Ovary (tissue), 3 donors: Measurements from ENCODE around the gene GNAS.

ENCODE experiments used
- EP300 ChIP-seq: sonication (generic); formaldehyde crosslinking; IDR thresholded peaks from one replicate; pipeline ENCODE4 v1.6.1; 2017; ENCODE audit warnings: antibody characterized with exemption
- POLR2A ChIP-seq: fragments of 450-650 bp; IDR thresholded peaks from one replicate; pipeline ENCODE4 v1.6.1; 2017; ENCODE audit warnings: antibody characterized with exemption, mild to moderate bottlenecking, moderate library complexity
- TF ChIP-seq, protein P1 (sequence below), 3 donors: fragments of 450-650 bp in 2 of 3; fragments of 200-600 bp in 1 of 3; IDR thresholded peaks; one replicate each; pipeline versions ENCODE4 v1.5.1 to v1.8.0; 2016 to 2022; ENCODE audit warnings: antibody characterized with exemption in 3 of 3, mild to moderate bottlenecking in 1 of 3
- donor health status: DM: no; HTN: no; CAD: no.

DNA sequence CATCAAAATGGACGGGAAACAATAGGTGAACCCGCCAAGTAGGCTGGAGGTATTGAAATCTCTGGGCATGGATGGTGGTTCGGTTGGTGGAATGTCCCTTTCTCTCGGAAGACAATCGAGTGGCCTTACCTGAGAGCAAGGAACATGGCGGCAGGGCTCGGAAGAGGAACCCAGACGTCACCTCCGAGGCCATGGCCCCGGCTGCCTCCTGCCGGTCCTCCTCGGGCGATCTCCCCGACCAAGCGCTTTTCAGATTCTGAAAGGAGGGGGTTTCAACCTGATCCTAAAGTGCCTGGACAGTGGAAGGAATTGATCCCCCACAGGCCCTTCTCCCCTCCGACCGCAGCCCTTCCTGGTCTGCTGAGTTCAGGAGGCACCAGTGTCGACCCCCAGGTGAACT lies 49.0 kb upstream of the GNAS start:
- TF ChIP-seq, protein P1, sequence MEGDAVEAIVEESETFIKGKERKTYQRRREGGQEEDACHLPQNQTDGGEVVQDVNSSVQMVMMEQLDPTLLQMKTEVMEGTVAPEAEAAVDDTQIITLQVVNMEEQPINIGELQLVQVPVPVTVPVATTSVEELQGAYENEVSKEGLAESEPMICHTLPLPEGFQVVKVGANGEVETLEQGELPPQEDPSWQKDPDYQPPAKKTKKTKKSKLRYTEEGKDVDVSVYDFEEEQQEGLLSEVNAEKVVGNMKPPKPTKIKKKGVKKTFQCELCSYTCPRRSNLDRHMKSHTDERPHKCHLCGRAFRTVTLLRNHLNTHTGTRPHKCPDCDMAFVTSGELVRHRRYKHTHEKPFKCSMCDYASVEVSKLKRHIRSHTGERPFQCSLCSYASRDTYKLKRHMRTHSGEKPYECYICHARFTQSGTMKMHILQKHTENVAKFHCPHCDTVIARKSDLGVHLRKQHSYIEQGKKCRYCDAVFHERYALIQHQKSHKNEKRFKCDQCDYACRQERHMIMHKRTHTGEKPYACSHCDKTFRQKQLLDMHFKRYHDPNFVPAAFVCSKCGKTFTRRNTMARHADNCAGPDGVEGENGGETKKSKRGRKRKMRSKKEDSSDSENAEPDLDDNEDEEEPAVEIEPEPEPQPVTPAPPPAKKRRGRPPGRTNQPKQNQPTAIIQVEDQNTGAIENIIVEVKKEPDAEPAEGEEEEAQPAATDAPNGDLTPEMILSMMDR (IDR thresholded peaks at IDR 0.05): no peak
- TF ChIP-seq POLR2A (no peak), EP300 (no peak)
